ENCODE measurements around the gene FILIP1L. TPM values are rescaled to one million over a fixed set of nuclear protein-coding genes. Genes with fewer than 3 reads are reported as not detected.

FILIP1L gene
- total RNA-seq, 2 donors from 2014 or later: 9.5 to 28.2 TPM

- no peak overlapping the region for H3K4me3 ChIP-seq
- no peaks in the 10 kb centered on the region for H3K36me3 ChIP-seq
- intact Hi-C loops (cut with DNase I): no loop called here
- DNase-seq (ENCODE audit: low spot score): no peak
- WGBS: 94% methylated on average over 1 of the region's 1 CpG
- H3K4me1 ChIP-seq (replicated peaks): no peaks in the 10 kb centered on the region
- no peaks in the 10 kb centered on the region for H3K9me3 ChIP-seq
- TF ChIP-seq POLR2A (IDR thresholded peaks at IDR 0.05): no peak
- TF ChIP-seq, protein P1, sequence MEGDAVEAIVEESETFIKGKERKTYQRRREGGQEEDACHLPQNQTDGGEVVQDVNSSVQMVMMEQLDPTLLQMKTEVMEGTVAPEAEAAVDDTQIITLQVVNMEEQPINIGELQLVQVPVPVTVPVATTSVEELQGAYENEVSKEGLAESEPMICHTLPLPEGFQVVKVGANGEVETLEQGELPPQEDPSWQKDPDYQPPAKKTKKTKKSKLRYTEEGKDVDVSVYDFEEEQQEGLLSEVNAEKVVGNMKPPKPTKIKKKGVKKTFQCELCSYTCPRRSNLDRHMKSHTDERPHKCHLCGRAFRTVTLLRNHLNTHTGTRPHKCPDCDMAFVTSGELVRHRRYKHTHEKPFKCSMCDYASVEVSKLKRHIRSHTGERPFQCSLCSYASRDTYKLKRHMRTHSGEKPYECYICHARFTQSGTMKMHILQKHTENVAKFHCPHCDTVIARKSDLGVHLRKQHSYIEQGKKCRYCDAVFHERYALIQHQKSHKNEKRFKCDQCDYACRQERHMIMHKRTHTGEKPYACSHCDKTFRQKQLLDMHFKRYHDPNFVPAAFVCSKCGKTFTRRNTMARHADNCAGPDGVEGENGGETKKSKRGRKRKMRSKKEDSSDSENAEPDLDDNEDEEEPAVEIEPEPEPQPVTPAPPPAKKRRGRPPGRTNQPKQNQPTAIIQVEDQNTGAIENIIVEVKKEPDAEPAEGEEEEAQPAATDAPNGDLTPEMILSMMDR (IDR thresholded peaks at IDR 0.05): no peak
- TF ChIP-seq POLR2AphosphoS5 (IDR thresholded peaks at IDR 0.05): no peak
- H3K27me3 ChIP-seq (replicated peaks; ENCODE audit: insufficient read depth): no peaks in the 10 kb centered on the region
- no peak overlapping the region for H3K27ac ChIP-seq
Measured at GRCh38 chr3:100010087-100010417, 104.2 kb downstream of the FILIP1L start.

GRCh38 chr3:100009276-100010086, 104.8 kb downstream of the FILIP1L start:
- TF ChIP-seq POLR2A (IDR thresholded peaks at IDR 0.05): no peak
- TF ChIP-seq POLR2AphosphoS5 (IDR thresholded peaks at IDR 0.05): no peak
- TF ChIP-seq, protein P1 (IDR thresholded peaks at IDR 0.05): no peak
- intact Hi-C loops (cut with DNase I): no loop called here
- H3K4me1 ChIP-seq (replicated peaks): no peaks in the 10 kb centered on the region

GRCh38 chr3:100008081-100008698, 106.1 kb downstream of the FILIP1L start:
- H3K27ac ChIP-seq: no peak overlapping the region
- no peak overlapping the region for H3K4me3 ChIP-seq
- H3K36me3 ChIP-seq: no peaks in the 10 kb centered on the region
- H3K27me3 ChIP-seq (replicated peaks; ENCODE audit: insufficient read depth): no peaks in the 10 kb centered on the region
- H3K4me1 ChIP-seq (replicated peaks): no peaks in the 10 kb centered on the region
- intact Hi-C loops (cut with DNase I): no loop called here
- TF ChIP-seq POLR2A (IDR thresholded peaks at IDR 0.05): no peak
- TF ChIP-seq POLR2AphosphoS5 (IDR thresholded peaks at IDR 0.05): no peak
- TF ChIP-seq, protein P1 (IDR thresholded peaks at IDR 0.05): no peak
- H3K9me3 ChIP-seq: no peaks in the 10 kb centered on the region
- no peak for DNase-seq (ENCODE audit: low spot score)

More at GRCh38 chr3:100009276-100010086, 104.8 kb downstream of the FILIP1L start:
- Histone ChIP-seq H3K4me3 (no peak overlapping the region), H3K27ac (no peak overlapping the region), H3K36me3 (no peaks in the 10 kb centered on the region), H3K9me3 (no peaks in the 10 kb centered on the region), H3K27me3 (replicated peaks; ENCODE audit: insufficient read depth) (no peaks in the 10 kb centered on the region)
- WGBS: 74% methylated on average over 5 of the region's 5 CpGs
- no peak for DNase-seq (ENCODE audit: low spot score)

DNA sequence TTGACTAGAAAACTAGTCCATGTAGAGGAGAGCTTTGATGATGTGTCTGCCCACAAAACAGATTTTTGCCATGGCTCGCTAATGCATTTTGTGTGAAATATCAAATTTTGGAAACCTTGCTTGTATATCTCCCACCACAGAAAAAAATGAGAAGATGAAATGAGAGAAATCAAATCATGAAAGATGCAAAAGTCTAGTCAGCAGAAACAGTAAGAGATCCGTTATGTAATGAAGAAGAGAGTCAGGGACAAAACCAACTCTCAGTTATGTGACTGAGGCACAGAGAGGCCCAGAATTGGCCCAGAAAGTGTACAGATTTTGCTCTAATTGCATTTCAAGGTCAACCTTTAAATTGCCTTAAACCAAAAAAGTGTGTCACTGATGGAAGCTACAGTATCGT, 107.0 kb downstream of the FILIP1L start:
- no peak for DNase-seq (ENCODE audit: low spot score)
- intact Hi-C loops (cut with DNase I): no loop called here
- H3K36me3 ChIP-seq: no peaks in the 10 kb centered on the region
- no peak overlapping the region for H3K4me3 ChIP-seq
- no peaks in the 10 kb centered on the region for H3K27me3 ChIP-seq (replicated peaks; ENCODE audit: insufficient read depth)
- TF ChIP-seq POLR2A (IDR thresholded peaks at IDR 0.05) (no peak), POLR2AphosphoS5 (IDR thresholded peaks at IDR 0.05) (no peak)
- TF ChIP-seq, protein P1 (IDR thresholded peaks at IDR 0.05): no peak
- H3K27ac ChIP-seq: no peak overlapping the region
- 93% methylated on average over 3 of the region's 3 CpGs for WGBS
- H3K4me1 ChIP-seq (replicated peaks): no peaks in the 10 kb centered on the region
- H3K9me3 ChIP-seq: no peaks in the 10 kb centered on the region
